ENCODE results near the gene FLT1.

DNA sequence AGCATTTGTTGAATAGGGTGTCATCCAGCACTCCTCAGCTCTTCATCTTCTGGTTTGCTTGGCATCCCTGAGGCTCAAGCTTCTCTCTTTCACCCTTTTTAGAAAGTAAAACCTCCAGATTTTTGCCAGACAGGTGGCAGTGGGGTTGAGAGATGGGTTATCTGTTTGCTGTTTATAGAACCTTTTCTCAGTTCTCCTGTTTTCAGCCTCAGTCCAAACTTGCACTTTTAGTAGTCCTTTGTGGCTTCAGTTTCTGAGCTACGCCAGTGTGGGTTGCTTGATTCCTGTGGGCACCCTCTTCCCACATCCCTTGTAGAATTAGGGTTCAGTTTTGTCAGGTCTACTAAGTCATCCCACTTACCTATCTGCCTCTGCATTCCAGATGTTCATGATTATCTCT, 208.7 kb downstream of the FLT1 start:
- TF ChIP-seq FOXA1 (IDR thresholded peaks at IDR 0.05) (no peak), FOXM1 (IDR thresholded peaks at IDR 0.05; ENCODE audit: borderline replicate concordance) (no peak), SP1 (IDR thresholded peaks at IDR 0.05) (no peak)
